ENCODE data around the gene ITGAD.
"Not testable (repeated sequence)": the region's sequence is repeated elsewhere in the genome, so short reads cannot be mapped to it uniquely, and the experiment has no call there.

ITGAD gene

DNA sequence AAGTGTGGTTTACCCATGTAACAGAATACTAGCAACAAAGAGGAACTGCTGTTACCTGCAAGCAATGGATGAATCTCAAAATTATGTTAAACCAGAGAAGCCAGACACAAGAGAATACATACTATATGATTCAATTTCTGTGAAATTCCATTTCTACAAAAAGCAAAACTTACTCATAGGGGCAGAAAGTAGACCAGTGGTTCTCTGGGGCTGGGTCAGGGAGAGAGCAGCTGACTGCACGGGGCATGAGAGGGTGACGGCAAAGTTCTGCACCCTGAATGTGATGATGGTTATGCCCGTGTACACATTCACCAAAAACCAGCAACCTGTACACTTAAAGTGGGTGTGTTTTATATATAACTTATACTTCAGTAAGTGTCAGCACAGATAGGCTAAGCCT lies 46.4 kb downstream of the ITGAD start:
- TF ChIP-seq TAF1 (IDR thresholded peaks at IDR 0.05; ENCODE audit: borderline replicate concordance, low read depth, low read length) (no peak), POLR2A (IDR thresholded peaks at IDR 0.05; ENCODE audit: low read depth, low read length) (no peak), POLR2AphosphoS5 (IDR thresholded peaks at IDR 0.05; ENCODE audit: low read depth, low read length) (no peak)
- no peak for DNase-seq (ENCODE audit: insufficient read length)
- no peak for FAIRE-seq

DNA sequence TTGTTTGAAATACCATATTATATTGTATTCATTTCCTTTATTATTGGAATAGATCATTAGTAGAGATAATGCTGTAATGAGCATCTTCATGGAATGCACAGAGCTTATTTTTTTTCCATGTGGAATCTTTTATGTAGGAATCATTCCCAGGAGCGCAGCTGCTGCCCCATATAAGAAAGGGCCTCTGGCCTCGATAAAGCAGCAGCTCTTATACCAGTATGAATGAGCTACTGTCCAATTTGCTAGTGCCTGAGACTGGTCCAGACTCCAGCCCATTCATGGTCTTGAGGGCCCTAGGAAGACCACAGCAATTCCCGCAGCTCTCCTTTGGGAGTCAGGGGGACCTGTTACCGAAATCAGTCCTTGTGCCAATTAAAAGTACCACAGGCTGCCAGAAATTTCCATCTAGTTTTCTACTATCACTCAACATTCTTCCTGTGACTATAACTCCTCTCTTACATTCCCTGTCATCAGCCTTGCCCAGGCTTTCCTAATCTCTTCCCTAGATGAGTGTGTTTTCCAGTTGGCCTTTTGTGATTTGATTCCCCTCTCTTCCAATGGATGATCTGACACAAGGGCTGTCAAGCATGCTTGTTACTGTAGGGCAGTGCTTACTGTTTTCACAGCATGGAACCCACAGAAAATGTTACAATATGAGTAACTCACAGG lies 47.5 kb downstream of the ITGAD start:
- no peak for FAIRE-seq
- DNase-seq (ENCODE audit: insufficient read length): no peak
- TF ChIP-seq TAF1 (IDR thresholded peaks at IDR 0.05; ENCODE audit: borderline replicate concordance, low read depth, low read length) (no peak), POLR2AphosphoS5 (IDR thresholded peaks at IDR 0.05; ENCODE audit: low read depth, low read length) (no peak), POLR2A (IDR thresholded peaks at IDR 0.05; ENCODE audit: low read depth, low read length) (no peak)

DNA sequence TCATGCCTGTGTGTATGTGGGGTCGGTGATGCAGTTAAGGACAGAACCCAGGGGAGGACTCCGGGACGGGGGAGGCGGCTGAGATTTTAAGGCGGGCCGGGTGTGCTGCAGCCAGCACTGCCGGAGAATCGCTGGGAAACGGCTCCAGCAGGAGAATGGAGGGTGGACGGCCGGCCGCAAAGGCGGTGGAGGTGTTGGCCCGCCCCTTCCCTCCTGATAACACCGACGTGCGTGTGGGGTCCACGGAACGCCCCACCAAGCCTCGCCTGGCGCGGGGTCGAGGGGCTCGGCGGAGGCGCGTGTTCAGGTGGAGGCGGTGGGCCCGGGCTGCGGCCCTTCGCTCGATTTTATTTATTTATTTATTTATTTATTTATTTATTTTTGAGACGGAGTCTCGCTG lies 48.8 kb downstream of the ITGAD start:
- TF ChIP-seq TAF1 (IDR thresholded peaks at IDR 0.05; ENCODE audit: borderline replicate concordance, low read depth, low read length): no peak
- TF ChIP-seq POLR2AphosphoS5 (IDR thresholded peaks at IDR 0.05; ENCODE audit: low read depth, low read length): no peak
- TF ChIP-seq POLR2A (IDR thresholded peaks at IDR 0.05; ENCODE audit: low read depth, low read length): no peak
- DNase-seq (ENCODE audit: insufficient read length) (no peak), FAIRE-seq (no peak)

DNA sequence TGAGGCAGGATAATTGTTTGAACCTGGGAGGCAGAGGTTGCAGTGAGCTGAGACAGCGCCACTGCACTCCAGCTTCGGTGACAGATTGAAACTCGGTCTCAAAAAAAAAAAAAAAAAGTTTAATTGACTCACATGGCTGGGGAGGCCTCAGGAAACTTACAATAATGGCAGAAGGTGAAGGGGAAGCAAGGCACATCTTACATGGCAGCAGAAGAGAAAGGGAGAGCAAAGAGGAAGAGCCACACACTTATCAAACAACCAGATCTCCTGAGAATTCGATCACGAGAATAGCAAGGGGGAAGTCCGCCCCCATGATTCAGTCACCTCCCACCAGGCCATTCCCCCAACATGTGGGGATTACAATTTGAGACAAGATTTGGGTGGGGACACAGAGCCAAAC lies 52.8 kb downstream of the ITGAD start:
- not testable (repeated sequence) for DNase-seq (ENCODE audit: insufficient read length); FAIRE-seq

DNA sequence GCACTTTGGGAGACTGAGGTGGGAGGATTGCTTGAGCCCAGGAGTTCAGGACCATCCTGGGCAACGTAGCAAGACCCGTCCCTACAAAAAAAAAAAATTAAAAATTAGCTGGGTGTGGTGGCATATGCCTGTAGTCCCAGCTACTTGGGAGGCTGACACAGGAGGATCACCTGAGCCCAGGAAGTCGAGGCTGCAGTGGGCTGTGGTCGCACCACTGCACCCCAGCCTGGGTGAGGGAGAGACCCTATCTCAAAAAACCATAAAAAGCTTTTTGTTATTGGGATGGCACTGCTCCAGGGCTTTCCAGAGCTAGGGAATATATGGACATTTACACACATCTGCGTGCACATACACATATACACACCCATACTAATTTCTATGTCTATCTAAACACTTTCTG lies 58.1 kb downstream of the ITGAD start:
- DNase-seq (ENCODE audit: insufficient read length) (no peak), FAIRE-seq (no peak)
- no peak for TF ChIP-seq TAF1 (IDR thresholded peaks at IDR 0.05; ENCODE audit: borderline replicate concordance, low read depth, low read length)
- TF ChIP-seq POLR2A (IDR thresholded peaks at IDR 0.05; ENCODE audit: low read depth, low read length): no peak
- TF ChIP-seq POLR2AphosphoS5 (IDR thresholded peaks at IDR 0.05; ENCODE audit: low read depth, low read length): no peak

DNA sequence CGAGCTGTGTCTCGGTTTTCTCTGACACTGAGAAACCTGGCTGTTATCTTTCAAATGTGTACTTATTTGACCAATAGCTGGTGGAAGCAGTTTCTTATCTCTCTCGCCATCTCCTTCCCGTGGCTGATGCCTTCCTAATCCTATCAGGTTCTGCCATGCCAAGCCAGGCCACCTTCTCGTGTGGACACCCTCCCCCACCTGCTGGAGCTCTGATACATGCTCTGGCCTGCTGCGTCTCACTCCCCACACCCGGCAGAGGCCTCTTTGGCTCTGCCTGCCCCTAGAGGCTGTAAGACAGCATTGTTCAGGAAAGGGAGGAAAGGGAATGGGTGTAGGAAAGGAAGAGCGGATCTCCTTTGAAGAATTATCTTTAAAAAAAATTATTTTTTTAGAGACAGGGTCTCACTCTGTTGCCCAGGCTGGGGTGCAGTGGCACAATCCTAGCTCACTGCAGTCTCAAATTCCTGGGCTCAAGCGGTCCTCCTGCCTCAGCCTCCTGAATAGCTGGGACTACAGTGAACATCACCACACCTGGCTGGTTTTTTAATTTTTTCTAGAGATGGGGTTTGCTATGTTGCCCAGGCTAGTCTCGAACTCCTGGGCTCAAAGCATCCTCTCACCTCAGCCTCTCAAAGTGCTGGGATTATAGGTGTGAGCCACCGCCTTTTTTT lies 58.7 kb downstream of the ITGAD start:
- DNase-seq (ENCODE audit: insufficient read length) (no peak), FAIRE-seq (no peak)
- no peak for TF ChIP-seq POLR2AphosphoS5 (IDR thresholded peaks at IDR 0.05; ENCODE audit: low read depth, low read length)
- no peak for TF ChIP-seq TAF1 (IDR thresholded peaks at IDR 0.05; ENCODE audit: borderline replicate concordance, low read depth, low read length)
- no peak for TF ChIP-seq POLR2A (IDR thresholded peaks at IDR 0.05; ENCODE audit: low read depth, low read length)

DNA sequence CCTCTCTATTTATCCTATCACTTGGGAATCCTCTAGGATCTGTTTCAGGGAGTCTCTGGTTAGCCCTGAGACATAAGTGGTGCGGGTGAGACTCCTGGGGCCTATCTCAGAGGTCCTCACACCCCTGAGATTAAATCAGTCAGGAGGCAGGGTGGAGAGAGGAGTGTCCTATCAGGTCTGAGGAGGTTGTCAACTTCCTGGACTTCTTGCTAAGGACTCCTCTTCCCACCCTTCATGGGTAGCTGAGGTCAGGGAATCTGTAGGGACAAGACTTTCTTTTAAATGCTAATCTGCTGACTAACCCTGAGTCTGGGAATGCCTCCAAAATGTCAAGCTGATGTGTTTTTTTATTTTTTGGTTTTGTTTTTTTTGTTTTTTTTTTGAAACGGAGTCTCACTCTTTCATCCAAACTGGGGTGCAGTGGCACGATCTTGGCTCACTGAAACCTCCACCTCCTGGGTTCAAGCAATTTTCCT lies 59.5 kb downstream of the ITGAD start:
- DNase-seq (ENCODE audit: insufficient read length): no peak
- TF ChIP-seq POLR2A (IDR thresholded peaks at IDR 0.05; ENCODE audit: low read depth, low read length) (no peak), POLR2AphosphoS5 (IDR thresholded peaks at IDR 0.05; ENCODE audit: low read depth, low read length) (no peak), TAF1 (IDR thresholded peaks at IDR 0.05; ENCODE audit: borderline replicate concordance, low read depth, low read length) (no peak)
- FAIRE-seq: no peak

DNA sequence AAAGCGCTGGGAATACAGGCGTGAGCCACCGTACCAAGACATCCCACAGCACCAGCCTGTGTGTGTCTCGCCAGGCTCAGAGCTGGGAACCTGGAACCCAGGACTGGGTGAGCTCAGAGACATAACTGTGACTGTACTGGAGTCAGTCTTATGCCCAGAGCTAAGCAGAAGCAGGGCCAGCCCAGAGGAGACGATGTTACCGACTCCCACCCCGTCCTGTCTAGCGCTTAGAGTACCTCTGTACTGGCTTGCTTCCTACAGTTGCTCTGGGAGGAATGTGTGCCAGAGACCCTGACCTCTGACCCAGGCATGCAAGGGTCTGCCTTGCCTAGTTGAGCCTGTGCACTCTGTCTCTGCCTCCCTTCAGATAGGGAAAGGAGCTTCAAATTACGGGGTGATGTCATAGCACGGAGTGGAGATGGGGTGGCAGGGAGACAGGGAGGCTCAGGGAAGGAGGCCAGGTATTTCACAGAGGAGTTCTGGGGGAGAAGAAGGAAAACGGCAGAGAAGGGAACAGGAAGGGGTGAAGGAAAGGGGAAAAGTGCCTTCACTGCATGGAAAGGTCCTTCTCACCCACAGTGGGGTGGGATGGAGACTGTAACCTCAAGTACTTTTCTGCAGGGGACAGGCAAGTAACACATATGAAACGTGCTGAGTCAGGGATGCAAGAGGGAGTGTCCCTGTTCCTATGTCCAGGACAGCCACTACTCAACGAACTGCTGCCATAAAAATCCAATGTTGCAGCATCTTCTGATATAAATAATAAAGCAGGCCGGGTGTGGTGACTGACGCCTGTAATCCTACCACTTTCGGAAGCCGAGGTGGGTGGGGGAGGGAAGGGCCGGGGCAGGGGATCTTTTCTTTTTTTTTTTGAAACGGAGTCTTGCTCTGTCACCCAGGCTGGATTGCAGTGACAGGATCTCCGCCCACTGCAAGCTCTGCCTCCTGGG lies 60.4 kb downstream of the ITGAD start:
- no peak for FAIRE-seq
- no peak for DNase-seq (ENCODE audit: insufficient read length)
- TF ChIP-seq TAF1 (IDR thresholded peaks at IDR 0.05; ENCODE audit: borderline replicate concordance, low read depth, low read length): no peak
- TF ChIP-seq POLR2A (IDR thresholded peaks at IDR 0.05; ENCODE audit: low read depth, low read length): no peak
- TF ChIP-seq POLR2AphosphoS5 (IDR thresholded peaks at IDR 0.05; ENCODE audit: low read depth, low read length): no peak

DNA sequence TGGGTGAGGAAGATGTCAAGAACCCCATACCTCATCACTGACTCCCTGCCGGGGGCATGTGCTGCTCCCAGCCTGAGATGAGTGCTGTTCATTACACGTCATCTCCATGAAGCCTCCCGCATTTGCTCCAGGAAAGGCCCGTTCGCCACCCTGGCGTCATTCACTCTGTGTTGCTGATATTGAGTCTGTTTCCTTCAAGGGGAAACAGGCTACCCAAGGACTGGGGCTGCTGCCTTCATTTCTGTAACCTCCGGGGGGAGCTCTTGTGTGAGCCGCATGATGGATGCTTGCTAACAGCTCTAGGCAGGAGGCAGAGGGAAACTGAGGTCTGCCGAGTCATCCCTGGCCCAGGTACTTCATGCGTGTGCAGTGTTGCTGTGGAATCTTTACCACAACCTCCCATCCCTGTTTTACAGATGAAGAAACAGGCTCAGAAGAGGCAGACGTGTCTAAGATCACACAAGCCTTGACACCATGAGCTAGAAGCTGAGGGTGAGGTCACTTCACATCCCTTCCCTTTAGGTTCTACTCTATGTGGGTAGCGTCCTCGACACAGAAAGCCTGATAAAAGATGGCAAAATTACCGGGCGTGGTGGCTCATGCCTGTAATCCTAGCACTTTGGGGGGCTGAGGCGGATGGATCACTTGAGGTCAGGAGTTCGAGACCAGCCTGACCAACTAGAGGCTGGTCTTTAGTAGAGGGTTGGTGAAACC lies 62.6 kb downstream of the ITGAD start:
- TF ChIP-seq POLR2A (IDR thresholded peaks at IDR 0.05; ENCODE audit: low read depth, low read length) (no peak), TAF1 (IDR thresholded peaks at IDR 0.05; ENCODE audit: borderline replicate concordance, low read depth, low read length) (no peak), POLR2AphosphoS5 (IDR thresholded peaks at IDR 0.05; ENCODE audit: low read depth, low read length) (no peak; the same call in 1 of the 2 replicates)
- DNase-seq (ENCODE audit: insufficient read length): no peak

DNA sequence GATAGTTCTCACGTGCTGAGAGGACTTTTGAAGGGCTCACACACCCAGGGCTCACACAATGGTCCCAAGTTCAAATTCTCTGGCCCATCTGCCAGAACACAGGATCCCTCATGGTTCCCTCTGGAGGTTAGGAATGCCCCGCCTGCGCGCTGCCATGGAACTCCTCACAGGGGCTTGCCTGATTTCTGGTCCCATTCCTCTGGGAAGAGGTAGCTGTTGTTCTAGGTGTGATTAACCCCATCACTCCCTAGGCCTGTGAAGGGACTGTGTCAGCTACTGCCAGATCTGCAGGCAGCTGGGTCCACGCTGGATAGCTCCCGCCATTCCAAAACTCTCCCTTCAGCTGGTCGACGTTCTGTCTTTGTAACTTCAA lies 63.8 kb downstream of the ITGAD start:
- DNase-seq (ENCODE audit: insufficient read length) (no peak), FAIRE-seq (no peak)
- TF ChIP-seq POLR2A (IDR thresholded peaks at IDR 0.05; ENCODE audit: low read depth, low read length): no peak
- TF ChIP-seq TAF1 (IDR thresholded peaks at IDR 0.05; ENCODE audit: borderline replicate concordance, low read depth, low read length): no peak
- TF ChIP-seq POLR2AphosphoS5 (IDR thresholded peaks at IDR 0.05; ENCODE audit: low read depth, low read length): no peak

More for the DNA sequence above, 62.6 kb downstream of the ITGAD start:
- FAIRE-seq: no peak

All from GM12892 (cell line).